Measurements from ENCODE around the gene RAB25.

GRCh38 chr1:156051011-156051725, 9.8 kb upstream of the RAB25 start:
- TF ChIP-seq POLR2A (IDR thresholded peaks at IDR 0.05; ENCODE audit: low read length) (no peak), CTCF (IDR thresholded peaks at IDR 0.05) (no peak), RNF2 (IDR thresholded peaks at IDR 0.05; ENCODE audit: borderline replicate concordance, low read depth) (no peak), SMC3 (IDR thresholded peaks at IDR 0.05) (no peak), JUN (IDR thresholded peaks at IDR 0.05) (no peak), EHF (CRISPR knock-in tag; IDR thresholded peaks at IDR 0.05) (no peak), BCL3 (IDR thresholded peaks at IDR 0.05) (no peak)
- TF ChIP-seq, protein P1, sequence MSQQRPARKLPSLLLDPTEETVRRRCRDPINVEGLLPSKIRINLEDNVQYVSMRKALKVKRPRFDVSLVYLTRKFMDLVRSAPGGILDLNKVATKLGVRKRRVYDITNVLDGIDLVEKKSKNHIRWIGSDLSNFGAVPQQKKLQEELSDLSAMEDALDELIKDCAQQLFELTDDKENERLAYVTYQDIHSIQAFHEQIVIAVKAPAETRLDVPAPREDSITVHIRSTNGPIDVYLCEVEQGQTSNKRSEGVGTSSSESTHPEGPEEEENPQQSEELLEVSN (IDR thresholded peaks at IDR 0.05; ENCODE audit: borderline replicate concordance, low read depth), result no peak
